ENCODE results near the gene LSAMP.

LSAMP gene

DNA sequence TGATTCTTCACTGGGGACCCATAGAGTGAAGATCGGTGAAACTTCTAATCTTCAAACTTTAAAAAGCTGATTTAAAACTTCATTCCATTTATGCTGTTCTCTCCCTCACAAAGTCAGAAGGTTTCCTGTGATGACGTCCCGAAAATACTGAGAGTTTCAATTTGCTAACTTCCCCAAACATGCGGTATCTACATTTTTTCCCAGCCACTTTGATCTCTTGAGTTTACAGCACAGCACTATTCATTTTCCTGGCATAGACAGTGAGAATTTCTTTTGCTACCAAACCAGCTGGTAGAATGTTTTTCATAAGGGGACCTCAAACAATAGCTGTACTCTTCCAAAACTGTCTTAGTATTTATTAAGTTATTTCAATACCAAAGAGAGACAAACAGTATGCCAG lies 156.8 kb downstream of the LSAMP start:
- DNase-seq (ENCODE audit: low spot score): no peak

DNA sequence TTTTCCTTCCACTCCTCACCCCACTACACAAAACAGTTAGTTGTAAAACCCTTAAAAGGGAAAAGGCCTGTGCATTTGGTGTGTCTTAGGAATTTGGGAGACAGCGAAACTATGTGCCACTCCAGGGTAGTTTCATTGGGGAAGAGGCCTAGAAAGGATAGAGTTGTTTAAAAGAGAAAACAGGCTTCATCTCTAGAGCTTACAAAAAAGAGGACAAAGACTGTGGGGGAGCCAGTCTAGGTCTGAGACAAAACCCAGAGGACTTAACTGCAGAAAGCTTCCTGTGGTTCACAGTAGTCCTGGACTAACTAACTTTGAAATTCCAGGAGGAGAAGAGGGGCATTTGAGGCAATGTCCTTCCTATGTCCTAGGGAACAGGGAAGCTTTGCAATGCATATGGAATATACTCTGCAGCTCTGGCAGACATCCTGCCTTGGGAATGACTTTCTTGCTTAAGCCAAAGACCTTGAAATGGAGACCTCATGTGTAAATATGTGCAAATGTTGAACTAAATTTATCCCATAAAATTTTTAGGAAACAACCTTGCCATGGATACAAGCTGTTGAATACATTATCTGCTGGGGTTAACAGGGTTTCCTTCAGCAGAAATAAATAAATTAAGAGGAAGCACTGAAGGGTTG lies 159.4 kb downstream of the LSAMP start:
- DNase-seq (ENCODE audit: low spot score): no peak

DNA sequence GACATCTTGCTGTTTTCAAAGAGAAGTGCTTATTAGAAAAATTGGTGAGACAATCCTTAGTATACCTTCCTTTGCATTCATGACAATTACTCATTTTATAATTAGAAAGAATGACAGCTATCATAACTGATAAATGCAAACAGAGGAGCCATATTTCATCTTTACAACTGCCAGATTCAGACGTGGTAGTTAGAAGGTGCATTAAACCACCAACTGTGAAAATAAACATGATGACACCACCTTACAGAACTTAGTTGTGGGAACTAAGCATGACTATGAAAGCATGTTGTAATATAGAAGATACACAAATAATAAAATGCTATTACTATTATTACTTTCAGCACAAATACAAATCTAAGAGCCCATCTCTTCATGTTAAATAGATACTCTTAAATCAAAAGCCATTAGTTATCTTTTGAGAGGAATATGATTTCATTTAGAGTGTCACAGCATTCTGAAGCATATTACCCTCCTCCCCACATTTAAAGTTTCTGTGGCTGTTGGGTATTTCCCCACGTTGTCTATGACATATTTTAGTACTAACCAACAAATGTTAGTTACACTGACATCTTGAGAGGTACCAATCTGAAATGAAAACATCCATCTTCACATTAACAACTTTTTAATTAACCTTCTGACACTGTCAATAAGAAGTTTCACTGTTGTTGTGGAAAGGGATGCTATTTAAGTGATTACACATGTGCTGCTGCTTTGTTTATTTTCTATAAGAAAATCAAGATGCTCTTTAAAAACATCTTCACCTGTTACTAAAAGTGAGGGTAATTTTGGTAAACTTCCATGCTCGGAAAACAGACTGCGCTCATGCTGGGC lies 163.8 kb downstream of the LSAMP start:
- DNase-seq (ENCODE audit: low spot score): no peak

DNA sequence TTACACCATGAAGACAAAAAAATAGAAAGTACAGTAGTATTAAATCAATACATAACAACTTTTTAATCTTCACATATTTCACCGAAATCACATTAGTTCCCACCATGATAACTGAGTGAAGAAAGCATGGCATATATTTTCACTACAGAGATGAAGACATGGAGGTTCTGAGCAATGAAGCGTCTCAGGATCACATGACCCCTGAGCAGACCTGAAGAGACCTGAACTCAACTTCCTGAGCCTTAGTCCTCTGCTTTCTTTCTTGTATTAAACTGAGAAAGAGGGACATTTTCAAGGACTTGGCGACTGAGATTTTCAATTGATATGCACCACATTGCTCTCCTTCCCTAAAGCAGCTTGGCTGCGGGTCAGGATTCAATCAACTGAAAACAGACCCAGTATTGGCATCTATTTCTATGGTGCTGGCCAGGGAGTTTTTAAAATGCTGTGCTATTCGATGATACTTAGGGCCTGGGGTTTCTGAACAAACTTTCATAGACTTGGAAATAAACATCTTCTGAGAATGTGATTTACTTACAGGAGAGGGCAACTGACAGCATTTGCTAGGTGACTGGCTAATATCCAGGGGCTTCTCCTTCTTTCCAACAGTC lies 165.1 kb downstream of the LSAMP start:
- DNase-seq (ENCODE audit: low spot score): no peak

DNA sequence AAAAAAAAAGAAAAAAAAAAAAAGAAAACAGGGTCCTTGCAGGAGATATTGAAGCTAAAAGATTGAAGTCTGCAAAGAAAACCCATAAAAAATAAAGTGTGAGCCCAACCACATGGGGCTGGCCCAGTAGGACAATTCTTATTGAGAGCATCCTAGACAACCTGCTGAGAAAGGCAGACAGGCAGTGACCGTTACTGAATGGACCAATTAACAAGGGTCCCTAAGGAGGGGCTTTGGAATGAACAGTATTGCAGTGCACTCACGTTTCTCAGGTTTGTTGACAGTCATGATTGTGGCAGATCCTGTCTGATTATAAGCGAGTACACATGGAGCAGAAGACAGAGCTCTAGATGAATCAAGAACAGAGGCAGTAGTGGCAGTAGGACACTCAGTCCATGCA lies 168.6 kb downstream of the LSAMP start:
- DNase-seq (ENCODE audit: low spot score): no peak

DNA sequence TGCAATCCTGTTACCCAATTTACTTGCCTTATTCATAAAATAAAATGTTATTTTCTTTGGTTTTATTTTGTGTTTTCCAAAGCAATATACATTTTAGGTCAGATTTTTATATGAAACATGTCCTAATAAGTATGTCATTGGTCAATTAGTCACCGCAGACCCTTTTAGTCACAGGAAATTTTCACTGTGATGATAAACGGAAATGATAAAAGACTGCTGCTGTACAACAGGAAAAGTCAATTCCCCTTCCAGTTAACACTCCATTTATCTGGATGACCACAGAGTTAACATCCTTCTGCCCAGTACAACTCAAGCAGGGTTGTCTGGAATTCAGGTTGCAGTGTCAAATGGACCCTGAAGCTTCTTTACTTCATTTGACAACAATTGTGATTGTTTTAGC lies 175.2 kb downstream of the LSAMP start:
- no peak for DNase-seq (ENCODE audit: low spot score)

DNA sequence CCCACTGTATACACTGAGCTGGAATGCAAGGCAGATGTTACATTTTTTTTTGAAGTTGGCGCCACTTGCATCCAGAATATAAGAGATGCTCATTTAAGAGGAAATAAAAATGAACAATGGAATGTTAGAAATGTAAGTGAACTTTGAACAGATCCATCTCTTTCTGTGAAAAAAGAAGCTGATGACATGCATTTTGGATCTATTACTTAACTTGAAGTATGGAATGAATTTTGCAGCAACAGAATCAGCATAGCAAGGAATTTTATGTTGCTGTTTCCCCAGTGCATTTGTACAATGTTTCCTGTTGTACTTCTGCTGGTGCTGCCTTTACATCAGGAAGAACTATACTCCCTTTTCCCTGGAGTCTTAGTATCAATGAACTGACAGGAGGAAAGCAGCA lies 178.2 kb downstream of the LSAMP start:
- no peak for DNase-seq (ENCODE audit: low spot score)

DNA sequence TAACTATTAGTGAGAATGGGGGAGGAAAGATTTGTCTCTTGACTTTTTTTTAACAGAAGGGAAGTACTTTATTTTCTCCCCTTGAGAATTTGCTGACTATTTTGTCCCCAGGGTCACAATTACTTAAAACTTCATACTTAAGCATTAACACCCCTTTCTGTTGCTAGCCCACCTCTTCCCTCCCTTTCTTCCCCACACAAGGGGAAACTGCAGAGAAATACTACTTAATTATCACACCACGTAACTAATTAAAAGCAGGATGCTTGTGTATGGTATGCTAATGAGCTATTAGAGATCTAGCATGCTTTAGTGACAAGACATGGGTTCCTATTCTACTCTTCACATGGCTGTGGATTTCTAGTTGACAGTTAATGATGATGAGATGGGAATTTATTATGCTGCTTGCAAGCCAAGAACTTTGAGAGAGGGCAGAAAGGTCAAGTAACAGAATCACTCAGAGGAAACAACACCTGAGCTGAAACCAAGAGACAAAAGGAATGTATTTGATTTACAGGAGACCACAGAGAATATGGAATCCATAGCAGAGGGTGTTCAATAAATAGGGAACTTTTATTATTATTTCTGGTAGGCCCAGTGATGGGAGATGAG lies 179.2 kb downstream of the LSAMP start:
- DNase-seq (ENCODE audit: low spot score): no peak

DNA sequence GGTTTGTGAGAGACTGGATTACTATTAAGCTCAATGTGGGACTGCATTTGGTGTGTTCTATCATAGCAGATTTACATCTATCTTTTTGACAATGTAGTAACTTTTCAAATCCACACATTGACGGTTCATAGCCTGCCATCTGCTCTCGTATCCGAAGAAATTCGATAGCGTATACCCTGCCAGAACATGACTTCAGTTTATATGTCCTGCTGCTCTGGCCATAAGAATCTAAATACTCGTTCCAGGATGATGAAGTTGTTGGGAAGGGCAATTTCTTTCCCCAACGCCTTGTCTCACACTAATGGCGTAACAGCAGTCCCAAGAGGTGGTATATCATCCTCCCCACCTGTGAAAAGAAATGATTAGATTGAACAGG lies 180.0 kb downstream of the LSAMP start:
- DNase-seq (ENCODE audit: low spot score): no peak

DNA sequence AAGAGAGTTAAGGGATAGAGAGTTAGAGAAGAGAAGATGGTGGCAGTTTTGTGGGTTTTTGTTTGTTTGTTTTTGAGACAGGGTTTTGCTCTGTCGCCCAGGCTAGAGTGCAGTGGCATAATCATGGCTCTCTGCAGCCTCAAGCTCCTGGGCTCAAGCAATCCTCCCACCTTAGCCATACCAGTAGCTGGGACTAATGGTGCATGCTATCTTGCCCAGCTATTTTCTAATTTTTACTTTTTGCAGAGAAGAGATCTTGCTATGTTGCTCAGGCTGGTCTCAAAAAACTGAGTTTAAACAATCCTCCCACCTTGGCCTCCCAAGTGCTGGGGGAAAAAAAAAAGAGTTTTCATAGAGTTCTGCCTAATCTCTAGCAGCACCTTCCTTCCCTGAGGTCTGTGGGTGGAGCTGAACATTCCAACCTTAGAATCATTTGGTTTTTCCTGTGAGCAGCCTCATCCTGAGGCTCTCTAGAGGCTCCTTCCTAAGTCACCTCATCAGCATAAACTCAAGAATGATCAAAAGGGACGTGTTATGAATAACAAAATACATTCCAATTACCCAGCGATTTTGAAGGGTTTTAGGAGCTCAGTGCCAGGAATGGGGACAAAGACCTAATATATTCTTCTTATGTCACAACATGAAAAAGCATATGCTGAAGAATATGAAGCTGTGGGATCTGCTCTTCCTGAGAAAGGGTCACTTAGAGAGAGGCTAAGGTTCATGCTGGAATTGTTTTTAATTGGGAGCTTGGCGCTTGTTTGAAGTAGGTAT lies 180.6 kb downstream of the LSAMP start:
- no peak for DNase-seq (ENCODE audit: low spot score)

DNA sequence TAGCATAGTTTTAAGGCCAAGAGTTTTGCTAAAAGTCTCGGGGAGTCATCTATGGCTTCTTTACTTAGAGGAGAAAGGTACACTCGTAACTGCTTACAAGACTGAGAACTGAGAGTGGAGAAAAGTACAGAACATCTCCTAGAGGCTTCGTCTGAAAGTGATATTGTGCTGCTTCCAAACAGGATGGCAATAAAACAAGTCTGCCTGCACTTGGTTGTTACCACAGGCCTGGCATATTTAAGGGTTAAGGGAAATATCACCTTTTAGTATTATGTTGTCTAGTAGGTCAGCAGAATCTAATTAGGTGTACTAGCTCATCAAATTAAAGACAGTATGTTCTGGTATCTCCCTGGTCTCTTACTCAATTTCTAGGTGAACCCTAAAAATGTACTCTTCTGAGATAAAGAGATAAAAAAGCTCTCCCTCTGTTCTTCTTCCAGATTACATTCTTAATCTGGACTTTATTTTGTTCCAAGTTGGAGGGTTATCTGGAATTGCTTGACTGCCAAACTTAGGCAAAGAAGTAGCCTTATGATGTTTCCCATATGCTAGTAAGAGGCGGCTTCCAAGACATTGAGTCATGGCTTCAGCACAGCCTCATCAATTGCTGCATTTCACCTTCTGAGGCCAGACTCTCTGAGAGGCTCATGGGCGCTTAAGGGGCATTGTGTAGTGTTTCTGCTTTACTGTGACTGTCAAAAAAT lies 181.3 kb downstream of the LSAMP start:
- DNase-seq (ENCODE audit: low spot score): no peak

DNA sequence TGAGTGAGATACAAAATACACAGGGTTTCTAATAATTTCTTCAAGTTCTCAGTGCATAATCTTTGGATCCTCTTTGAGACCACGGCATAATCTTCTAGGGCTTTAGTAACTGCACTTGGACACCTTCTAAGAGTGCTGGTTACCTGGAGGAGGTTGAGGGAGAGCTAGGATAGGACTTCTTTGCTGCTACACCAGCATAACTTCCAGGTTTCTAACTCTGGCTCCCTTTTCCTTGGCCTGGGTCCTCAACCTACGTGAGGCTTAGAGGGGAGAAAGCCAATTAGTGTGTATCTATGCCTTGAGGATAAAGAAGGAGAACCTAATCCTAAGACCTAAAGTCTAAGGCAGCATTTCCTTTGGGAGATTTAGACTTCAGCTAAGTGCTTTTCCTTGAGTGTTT lies 184.8 kb downstream of the LSAMP start:
- no peak for DNase-seq (ENCODE audit: low spot score)

DNA sequence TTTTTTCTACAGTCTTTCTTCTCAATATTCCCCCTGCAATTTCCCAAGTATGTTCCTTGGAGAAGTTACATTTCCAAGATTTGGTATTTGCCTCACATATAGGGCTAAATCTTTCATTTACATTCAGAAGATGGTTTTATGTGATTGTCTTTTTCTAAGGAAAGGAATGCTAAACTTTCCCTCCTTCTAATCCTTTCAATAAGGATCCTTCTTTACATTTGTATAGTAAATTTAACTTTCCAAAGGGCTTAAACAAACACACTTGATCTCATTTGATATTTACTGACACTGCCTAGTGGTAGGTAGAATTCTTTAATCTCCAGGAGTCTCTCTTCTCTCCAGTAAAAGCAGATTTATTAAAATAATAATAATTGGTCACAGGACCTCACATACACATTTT lies 185.3 kb downstream of the LSAMP start:
- DNase-seq (ENCODE audit: low spot score): no peak

DNA sequence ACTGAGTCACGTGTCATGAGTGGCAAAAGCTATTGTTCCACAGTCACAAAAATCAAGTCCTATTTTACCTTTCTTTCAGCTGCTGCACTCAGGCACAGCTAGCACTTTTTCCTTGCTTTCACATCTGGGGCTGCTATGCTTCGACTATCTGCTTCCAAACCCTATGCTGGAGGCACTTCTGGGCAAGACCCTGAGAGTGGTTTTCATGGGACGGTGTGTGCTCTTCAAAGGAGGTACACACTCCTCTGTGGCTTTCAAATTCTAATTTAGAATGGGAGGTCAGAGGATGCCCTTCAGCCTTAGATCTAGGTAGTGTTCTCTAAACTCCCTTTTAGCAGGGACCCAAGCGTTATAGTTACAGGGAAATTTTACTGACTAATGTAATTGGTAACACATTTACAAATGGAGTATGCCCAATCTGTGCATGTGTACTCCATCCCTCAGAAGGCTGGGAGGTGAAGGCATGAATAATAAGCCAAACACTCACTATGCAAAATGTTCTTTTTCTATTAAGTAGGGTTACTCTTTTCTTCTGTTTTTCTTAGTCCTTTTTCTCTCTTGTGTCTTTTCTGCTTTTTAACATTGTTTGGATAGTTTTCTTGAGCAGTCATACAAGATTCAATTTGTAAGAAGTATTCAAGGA lies 188.3 kb downstream of the LSAMP start:
- DNase-seq (ENCODE audit: low spot score): no peak

DNA sequence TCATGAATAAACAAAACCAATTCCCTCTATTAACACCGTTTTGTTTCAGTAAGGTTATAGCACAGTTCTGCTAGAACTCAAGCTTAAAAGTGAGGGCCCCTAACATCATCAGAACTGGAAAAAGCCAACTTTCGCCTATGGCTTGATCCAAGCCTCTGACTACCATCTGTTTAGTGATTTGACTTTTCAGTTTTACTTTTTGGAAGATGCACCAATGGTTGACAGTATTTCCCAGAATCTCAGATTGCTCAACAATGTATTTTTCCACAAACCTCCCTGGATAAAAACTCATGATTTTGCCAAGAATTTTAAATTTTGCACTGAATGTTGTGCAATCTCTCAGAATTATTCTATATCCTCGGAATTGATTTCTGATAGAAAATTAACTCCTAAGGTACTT lies 190.7 kb downstream of the LSAMP start:
- DNase-seq (ENCODE audit: low spot score): no peak

DNA sequence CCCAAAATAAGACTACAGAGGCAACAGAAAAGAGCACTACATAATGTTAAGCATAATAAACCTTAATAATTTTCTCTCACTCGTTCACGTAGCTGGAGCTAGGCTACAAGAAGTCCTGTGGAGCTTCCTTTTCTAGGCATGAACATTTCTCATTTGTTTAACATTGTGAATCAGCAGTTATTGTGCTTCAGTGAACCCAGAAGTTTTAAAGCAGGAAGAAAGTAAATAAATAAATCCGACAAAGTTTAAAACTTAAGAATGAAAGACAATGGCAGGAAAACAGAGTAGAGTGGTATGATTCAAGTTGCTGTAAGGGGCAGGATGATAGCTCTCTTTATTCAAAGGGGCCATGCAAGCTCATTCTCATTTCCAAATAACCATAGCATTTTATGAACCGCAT lies 191.8 kb downstream of the LSAMP start:
- DNase-seq (ENCODE audit: low spot score): no peak

DNA sequence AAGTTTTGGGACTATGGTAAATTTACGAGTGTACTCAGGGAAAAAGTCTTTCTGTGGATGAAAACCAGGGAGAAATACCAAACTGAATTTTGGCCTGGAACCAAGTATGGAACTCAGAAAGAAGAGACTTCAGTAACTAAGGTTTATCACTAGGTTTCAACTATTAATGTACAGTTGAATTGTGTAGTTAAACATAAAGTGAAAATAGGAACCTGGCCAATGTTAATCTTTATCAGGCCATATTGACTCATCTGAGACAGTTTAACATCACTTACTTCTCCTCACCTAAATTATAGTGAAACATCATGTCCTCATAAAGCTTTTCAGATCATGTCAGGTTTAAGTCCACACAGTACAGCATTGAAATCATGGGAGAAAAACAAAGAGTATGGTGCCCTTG lies 197.7 kb downstream of the LSAMP start:
- DNase-seq (ENCODE audit: low spot score): no peak

DNA sequence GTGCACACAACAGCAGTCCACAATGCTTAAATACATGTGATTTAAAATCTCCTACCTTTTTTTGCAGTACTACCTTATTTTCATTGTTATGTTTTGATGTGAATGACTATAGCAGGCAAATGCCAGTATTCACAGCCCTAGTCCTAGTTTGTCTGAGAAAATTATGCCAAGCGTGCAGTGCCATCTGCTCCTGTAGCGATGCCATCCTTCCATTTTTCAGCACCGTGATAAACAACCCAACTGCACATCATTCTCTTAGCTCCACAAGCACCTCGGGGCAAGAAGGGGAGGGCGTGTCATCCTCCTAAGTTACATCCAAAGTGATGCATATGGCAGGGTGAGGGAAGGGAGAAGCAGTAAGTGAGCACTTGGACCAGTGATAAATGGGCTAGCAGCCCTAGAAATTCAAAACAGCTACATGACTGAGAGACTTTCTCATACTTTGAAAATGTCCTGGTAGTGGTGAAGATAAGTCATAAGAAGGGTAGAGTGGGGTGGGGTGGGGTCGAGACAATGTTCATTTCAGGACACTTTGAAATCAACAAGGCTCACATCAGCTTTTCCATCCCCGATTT lies 198.8 kb downstream of the LSAMP start:
- no peak for DNase-seq (ENCODE audit: low spot score)

DNA sequence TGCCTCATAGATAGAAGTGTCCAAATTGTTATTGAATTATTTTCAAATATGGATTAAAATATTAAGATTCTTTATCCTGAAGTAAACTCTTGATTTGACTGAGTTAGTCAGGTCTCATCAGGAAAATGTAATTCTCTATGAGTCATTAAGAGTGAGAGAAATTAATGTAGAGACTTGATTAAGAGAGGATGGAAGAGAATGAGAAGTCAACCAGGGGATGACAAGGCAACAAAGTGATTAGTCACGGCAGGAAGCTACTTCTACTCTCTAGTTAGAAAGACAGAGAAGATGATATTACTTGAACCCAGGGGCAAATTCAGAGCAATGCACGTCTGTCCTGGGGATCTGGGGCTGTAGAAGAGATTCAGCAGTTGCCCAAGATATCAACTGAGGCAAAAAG lies 202.5 kb downstream of the LSAMP start:
- DNase-seq (ENCODE audit: low spot score): no peak

DNA sequence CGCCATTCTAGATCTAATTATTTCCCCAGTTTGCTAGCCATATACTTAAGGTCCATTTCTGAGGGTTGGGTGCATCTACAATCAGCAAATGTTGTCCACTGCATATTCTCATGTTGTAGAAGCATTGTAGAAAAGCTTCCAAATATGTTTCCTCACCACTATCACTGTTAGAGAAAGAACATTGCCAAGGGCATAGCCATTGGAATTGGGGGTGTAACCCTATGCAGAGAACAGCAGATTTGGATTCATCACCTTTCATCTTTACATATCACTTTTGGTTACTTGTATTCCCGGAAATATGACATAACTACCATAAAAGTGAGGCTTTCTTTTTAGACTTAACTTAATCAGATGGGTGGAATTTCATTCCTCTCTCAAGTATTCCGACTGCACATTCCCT lies 203.6 kb downstream of the LSAMP start:
- no peak for DNase-seq (ENCODE audit: low spot score)

DNA sequence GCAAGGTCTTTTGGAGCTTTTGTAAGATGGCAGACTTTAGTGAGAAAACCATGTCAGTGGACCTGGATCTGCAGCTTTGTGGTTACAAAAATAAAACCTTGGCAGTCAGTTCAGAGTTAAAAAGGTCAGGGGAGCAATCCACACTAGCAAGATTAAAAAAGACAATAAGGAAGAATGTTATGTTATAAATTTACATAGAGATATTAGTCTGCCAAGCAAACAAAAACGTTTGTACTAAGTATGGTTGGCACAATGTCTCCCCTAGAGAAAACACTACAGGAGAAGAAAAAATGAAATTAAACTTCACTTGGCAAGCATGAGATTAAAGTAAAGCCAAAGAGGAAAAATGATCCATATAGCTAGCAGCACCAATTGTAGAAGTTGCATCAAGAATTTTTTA lies 205.0 kb downstream of the LSAMP start:
- no peak for DNase-seq (ENCODE audit: low spot score)

All from NAMALWA (cell line).